ENCODE data around the gene ME3.

The ME3 gene

GRCh38 chr11:86589856-86590589, 82.4 kb downstream of the ME3 start:
- H2BK15ac ChIP-seq (ENCODE audit: low read length), result no peak overlapping the region
- H3K4me1 ChIP-seq (ENCODE audit: control insufficient read depth in 2 of 2, insufficient read depth in 1 of 2, low read depth in 1 of 2, low read length in 2 of 2), result peaks cover 60 to 63% of the 10 kb centered on the region in 2 donors
- peak overlapping the region; percentile 12 for H2AK5ac ChIP-seq (ENCODE audit: low read depth, low read length)
- no peak overlapping the region for H3K4me3 ChIP-seq (ENCODE audit: low read length in 2 of 2)
- no peak overlapping the region for H3K4ac ChIP-seq (ENCODE audit: low read length)
- no peaks in the 10 kb centered on the region for H3K9me3 ChIP-seq (replicated peaks in 1 of 2; ENCODE audit: control insufficient read depth in 2 of 2, insufficient read depth in 1 of 2, low read depth in 1 of 2, low read length in 2 of 2)
- H4K91ac ChIP-seq (ENCODE audit: low read depth, low read length, poor library complexity), result peak overlapping the region; percentile 56
- no peak overlapping the region for H2BK12ac ChIP-seq (ENCODE audit: low read length)
- H3K27ac ChIP-seq (replicated peaks; ENCODE audit: low read length), result peak overlapping the region; percentile 98
- H3K23ac ChIP-seq (ENCODE audit: low read depth, low read length, poor library complexity), result no peak overlapping the region
- H3K14ac ChIP-seq (ENCODE audit: low read length), result no peak overlapping the region
- no peak overlapping the region for H3K4me2 ChIP-seq (ENCODE audit: insufficient read depth, low read length, poor library complexity, severe bottlenecking)
- peak overlapping the region; percentile 61 for H2BK5ac ChIP-seq (ENCODE audit: low read length)
- peaks cover 3% of the 10 kb centered on the region for H3K79me1 ChIP-seq (ENCODE audit: low read depth, low read length)
- no peak for DNase-seq (ENCODE audit: low spot score)
- peak overlapping the region; percentile 84 for H3K18ac ChIP-seq (ENCODE audit: low read length)
- no peak overlapping the region for H4K8ac ChIP-seq (ENCODE audit: low read depth, low read length)
- no peaks in the 10 kb centered on the region for H3K27me3 ChIP-seq (ENCODE audit: control insufficient read depth in 3 of 3, insufficient read depth in 3 of 3, low read depth in 1 of 3, low read length in 3 of 3)
- no peaks in the 10 kb centered on the region for H3K36me3 ChIP-seq (replicated peaks in 1 of 2; ENCODE audit: control insufficient read depth in 2 of 2, insufficient read depth in 2 of 2, low read length in 2 of 2)
- H2BK120ac ChIP-seq (ENCODE audit: low read depth, low read length), result no peak overlapping the region
- no peak overlapping the region for H3K9ac ChIP-seq (ENCODE audit: low read depth, low read length, poor library complexity)
- no CpG with 5 or more reads among the region's 7 CpGs for WGBS, 2 donors (ENCODE audit: extremely low coverage in 2 of 2, insufficient read length in 2 of 2, insufficient replicate concordance in 1 of 2)
- no peak overlapping the region for H2AFZ ChIP-seq (ENCODE audit: low read length)

- Histone ChIP-seq H2AK5ac (ENCODE audit: low read depth, low read length) (no peak overlapping the region), H3K4me3 (ENCODE audit: low read length in 2 of 2) (no peak overlapping the region), H3K9ac (ENCODE audit: low read depth, low read length, poor library complexity) (no peak overlapping the region), H3K14ac (ENCODE audit: low read length) (no peak overlapping the region), H3K27ac (replicated peaks; ENCODE audit: low read length) (peak overlapping the region; percentile 98), H3K4me2 (ENCODE audit: insufficient read depth, low read length, poor library complexity, severe bottlenecking) (no peak overlapping the region), H2BK5ac (ENCODE audit: low read length) (no peak overlapping the region), H3K9me3 (replicated peaks in 1 of 2; ENCODE audit: control insufficient read depth in 2 of 2, insufficient read depth in 1 of 2, low read depth in 1 of 2, low read length in 2 of 2) (no peaks in the 10 kb centered on the region), H4K91ac (ENCODE audit: low read depth, low read length, poor library complexity) (no peak overlapping the region), H3K18ac (ENCODE audit: low read length) (no peak overlapping the region), H3K27me3 (ENCODE audit: control insufficient read depth in 3 of 3, insufficient read depth in 3 of 3, low read depth in 1 of 3, low read length in 3 of 3) (no peaks in the 10 kb centered on the region), H2AFZ (ENCODE audit: low read length) (no peak overlapping the region), H3K4me1 (ENCODE audit: control insufficient read depth in 2 of 2, insufficient read depth in 1 of 2, low read depth in 1 of 2, low read length in 2 of 2) (peaks cover 57 to 58% of the 10 kb centered on the region in 2 donors), H2BK15ac (ENCODE audit: low read length) (no peak overlapping the region), H3K36me3 (replicated peaks in 1 of 2; ENCODE audit: control insufficient read depth in 2 of 2, insufficient read depth in 2 of 2, low read length in 2 of 2) (no peaks in the 10 kb centered on the region), H3K23ac (ENCODE audit: low read depth, low read length, poor library complexity) (no peak overlapping the region), H2BK12ac (ENCODE audit: low read length) (no peak overlapping the region), H2BK120ac (ENCODE audit: low read depth, low read length) (no peak overlapping the region), H4K8ac (ENCODE audit: low read depth, low read length) (no peak overlapping the region), H3K79me1 (ENCODE audit: low read depth, low read length) (peaks cover 3% of the 10 kb centered on the region), H3K4ac (ENCODE audit: low read length) (no peak overlapping the region)
- no peak for DNase-seq (ENCODE audit: low spot score)
These were observed 83.2 kb downstream of the ME3 start for GRCh38 chr11:86589204-86589603.

- no peak overlapping the region for H2AFZ ChIP-seq (ENCODE audit: low read length)
- no peak overlapping the region for H3K23ac ChIP-seq (ENCODE audit: low read depth, low read length, poor library complexity)
- no peak overlapping the region for H4K91ac ChIP-seq (ENCODE audit: low read depth, low read length, poor library complexity)
- H3K4me2 ChIP-seq (ENCODE audit: insufficient read depth, low read length, poor library complexity, severe bottlenecking), result no peak overlapping the region
- no peaks in the 10 kb centered on the region for H3K36me3 ChIP-seq (replicated peaks in 1 of 2; ENCODE audit: control insufficient read depth in 2 of 2, insufficient read depth in 2 of 2, low read length in 2 of 2)
- WGBS, 2 donors (ENCODE audit: extremely low coverage in 2 of 2, insufficient read length in 2 of 2, insufficient replicate concordance in 1 of 2), result no CpG with 5 or more reads among the region's 2 CpGs
- H4K8ac ChIP-seq (ENCODE audit: low read depth, low read length), result no peak overlapping the region
- H2BK5ac ChIP-seq (ENCODE audit: low read length), result no peak overlapping the region
- H3K4me3 ChIP-seq (ENCODE audit: low read length in 2 of 2), result no peak overlapping the region
- H2AK5ac ChIP-seq (ENCODE audit: low read depth, low read length), result no peak overlapping the region
- no peak overlapping the region for H2BK120ac ChIP-seq (ENCODE audit: low read depth, low read length)
- no peak overlapping the region for H3K18ac ChIP-seq (ENCODE audit: low read length)
- no peak overlapping the region for H3K14ac ChIP-seq (ENCODE audit: low read length)
- H3K27ac ChIP-seq (replicated peaks; ENCODE audit: low read length), result peak overlapping the region; percentile 98
- H3K4ac ChIP-seq (ENCODE audit: low read length), result no peak overlapping the region
- H2BK15ac ChIP-seq (ENCODE audit: low read length), result no peak overlapping the region
- H3K9ac ChIP-seq (ENCODE audit: low read depth, low read length, poor library complexity), result no peak overlapping the region
- H3K79me1 ChIP-seq (ENCODE audit: low read depth, low read length), result peaks cover 3% of the 10 kb centered on the region
- H3K9me3 ChIP-seq (replicated peaks in 1 of 2; ENCODE audit: control insufficient read depth in 2 of 2, insufficient read depth in 1 of 2, low read depth in 1 of 2, low read length in 2 of 2), result no peaks in the 10 kb centered on the region
- H3K27me3 ChIP-seq (ENCODE audit: control insufficient read depth in 3 of 3, insufficient read depth in 3 of 3, low read depth in 1 of 3, low read length in 3 of 3), result no peaks in the 10 kb centered on the region
- DNase-seq (ENCODE audit: low spot score), result peak; percentile 95
- H2BK12ac ChIP-seq (ENCODE audit: low read length), result no peak overlapping the region
- peaks cover 52 to 57% of the 10 kb centered on the region in 2 donors for H3K4me1 ChIP-seq (ENCODE audit: control insufficient read depth in 2 of 2, insufficient read depth in 1 of 2, low read depth in 1 of 2, low read length in 2 of 2)
These were observed 83.8 kb downstream of the ME3 start for GRCh38 chr11:86588566-86589090.

GRCh38 chr11:86587264-86588193, 84.9 kb downstream of the ME3 start:
- WGBS, 2 donors (ENCODE audit: extremely low coverage in 2 of 2, insufficient read length in 2 of 2, insufficient replicate concordance in 1 of 2), result no CpG with 5 or more reads among the region's 6 CpGs
- DNase-seq (ENCODE audit: low spot score), result no peak
- H3K79me1 ChIP-seq (ENCODE audit: low read depth, low read length), result peaks cover 3% of the 10 kb centered on the region

More at GRCh38 chr11:86587264-86588193, 84.9 kb downstream of the ME3 start:
- Histone ChIP-seq H3K9me3 (replicated peaks in 1 of 2; ENCODE audit: control insufficient read depth in 2 of 2, insufficient read depth in 1 of 2, low read depth in 1 of 2, low read length in 2 of 2) (no peaks in the 10 kb centered on the region), H2AFZ (ENCODE audit: low read length) (no peak overlapping the region), H3K9ac (ENCODE audit: low read depth, low read length, poor library complexity) (no peak overlapping the region), H3K4ac (ENCODE audit: low read length) (no peak overlapping the region), H4K91ac (ENCODE audit: low read depth, low read length, poor library complexity) (peak overlapping the region; percentile 16), H3K27ac (replicated peaks; ENCODE audit: low read length) (peak overlapping the region; percentile 96), H3K14ac (ENCODE audit: low read length) (no peak overlapping the region), H3K4me3 (ENCODE audit: low read length in 2 of 2) (no peak overlapping the region), H2AK5ac (ENCODE audit: low read depth, low read length) (peak overlapping the region; percentile 4), H3K36me3 (replicated peaks in 1 of 2; ENCODE audit: control insufficient read depth in 2 of 2, insufficient read depth in 2 of 2, low read length in 2 of 2) (no peaks in the 10 kb centered on the region), H4K8ac (ENCODE audit: low read depth, low read length) (no peak overlapping the region), H3K18ac (ENCODE audit: low read length) (peak overlapping the region; percentile 78), H2BK12ac (ENCODE audit: low read length) (peak overlapping the region; percentile 22), H2BK120ac (ENCODE audit: low read depth, low read length) (no peak overlapping the region), H3K4me2 (ENCODE audit: insufficient read depth, low read length, poor library complexity, severe bottlenecking) (no peak overlapping the region), H2BK15ac (ENCODE audit: low read length) (no peak overlapping the region), H3K27me3 (ENCODE audit: control insufficient read depth in 3 of 3, insufficient read depth in 3 of 3, low read depth in 1 of 3, low read length in 3 of 3) (no peaks in the 10 kb centered on the region), H2BK5ac (ENCODE audit: low read length) (no peak overlapping the region), H3K4me1 (ENCODE audit: control insufficient read depth in 2 of 2, insufficient read depth in 1 of 2, low read depth in 1 of 2, low read length in 2 of 2) (peaks cover 43 to 51% of the 10 kb centered on the region in 2 donors), H3K23ac (ENCODE audit: low read depth, low read length, poor library complexity) (no peak overlapping the region)

Measured in neuronal stem cell (in vitro differentiated cells).